ENCODE data around the gene ARMC9.
"Not testable (repeated sequence)": the region's sequence is repeated elsewhere in the genome, so short reads cannot be mapped to it uniquely, and the experiment has no call there.

The ARMC9 gene

GRCh38 chr2:231397928-231398294, 199.5 kb downstream of the ARMC9 start:
- H3K4me3 ChIP-seq (ENCODE audit: low read depth, low read length) = no peak overlapping the region
- no peak for TF ChIP-seq CTCF (IDR thresholded peaks at IDR 0.05; ENCODE audit: borderline replicate concordance, insufficient read depth, low read depth, low read length)

GRCh38 chr2:231398585-231398984, 200.2 kb downstream of the ARMC9 start:
- H3K4me3 ChIP-seq (ENCODE audit: low read depth, low read length) = no peak overlapping the region
- no peak for TF ChIP-seq CTCF (IDR thresholded peaks at IDR 0.05; ENCODE audit: borderline replicate concordance, insufficient read depth, low read depth, low read length)

GRCh38 chr2:231399046-231399852, 200.8 kb downstream of the ARMC9 start:
- TF ChIP-seq CTCF (IDR thresholded peaks at IDR 0.05; ENCODE audit: borderline replicate concordance, insufficient read depth, low read depth, low read length) = no peak
- no peak overlapping the region for H3K4me3 ChIP-seq (ENCODE audit: low read depth, low read length)

GRCh38 chr2:231399853-231400680, 201.6 kb downstream of the ARMC9 start:
- TF ChIP-seq CTCF (IDR thresholded peaks at IDR 0.05; ENCODE audit: borderline replicate concordance, insufficient read depth, low read depth, low read length) = no peak
- H3K4me3 ChIP-seq (ENCODE audit: low read depth, low read length) = no peak overlapping the region

GRCh38 chr2:231400681-231401080, 202.2 kb downstream of the ARMC9 start:
- H3K4me3 ChIP-seq (ENCODE audit: low read depth, low read length) = not testable (repeated sequence)

GRCh38 chr2:231401101-231401500, 202.7 kb downstream of the ARMC9 start:
- not testable (repeated sequence) for H3K4me3 ChIP-seq (ENCODE audit: low read depth, low read length)

GRCh38 chr2:231403421-231404182, 205.2 kb downstream of the ARMC9 start:
- not testable (repeated sequence) for H3K4me3 ChIP-seq (ENCODE audit: low read depth, low read length)

- not testable (repeated sequence) for H3K4me3 ChIP-seq (ENCODE audit: low read depth, low read length)
Observed at GRCh38 chr2:231404183-231404578, 205.8 kb downstream of the ARMC9 start.

Measured in GM12875 (cell line).